Progenitor cell of endocrine pancreas (in vitro differentiated cells): Measurements from ENCODE around the gene TCF15. TPM values are rescaled to one million over a fixed set of nuclear protein-coding genes. Genes with fewer than 3 reads are reported as not detected.

ENCODE experiments used
- DNase-seq: peaks from one replicate; pipeline ENCODE4 v3.0.0; 2021; ENCODE audit warnings: low spot score; ENCODE audit not compliant: unreplicated experiment
- H3K27ac Mint-ChIP-seq: 2 replicates; pipeline ENCODE4 v1.8.0; 2021; ENCODE audit warnings: mild to moderate bottlenecking, moderate library complexity, mixed read lengths
- H3K27me3 Mint-ChIP-seq: 2 replicates; pipeline ENCODE4 v1.8.0; 2021; ENCODE audit warnings: mixed read lengths
- H3K36me3 Mint-ChIP-seq: 2 replicates; pipeline ENCODE4 v1.8.0; 2022; ENCODE audit warnings: mixed read lengths; ENCODE audit not compliant: insufficient read depth
- H3K4me1 Mint-ChIP-seq: 2 replicates; pipeline ENCODE4 v1.8.0; 2021; ENCODE audit warnings: low read depth, mixed read lengths
- H3K4me3 Mint-ChIP-seq: 2 replicates; pipeline ENCODE4 v1.8.0; 2021; ENCODE audit warnings: low read depth, mild to moderate bottlenecking, moderate library complexity, mixed read lengths
- H3K9me3 Mint-ChIP-seq: 2 replicates; pipeline ENCODE4 v1.8.0; 2021; ENCODE audit warnings: low read depth, mixed read lengths
- CTCF ChIP-seq: fragments of 200-600 bp; sonication (generic); IDR thresholded peaks from one replicate; pipeline ENCODE4 v1.5.0; 2021; ENCODE audit warnings: antibody characterized with exemption, mild to moderate bottlenecking; ENCODE audit not compliant: unreplicated experiment
- total RNA-seq: library from RNA; stranded (reverse); gene quantifications from 2 replicates; pipeline ENCODE4 v1.2.1, GENCODE V29; 2021

TCF15 gene
- total RNA-seq, 1 donor from 2014 or later = not detected

DNA sequence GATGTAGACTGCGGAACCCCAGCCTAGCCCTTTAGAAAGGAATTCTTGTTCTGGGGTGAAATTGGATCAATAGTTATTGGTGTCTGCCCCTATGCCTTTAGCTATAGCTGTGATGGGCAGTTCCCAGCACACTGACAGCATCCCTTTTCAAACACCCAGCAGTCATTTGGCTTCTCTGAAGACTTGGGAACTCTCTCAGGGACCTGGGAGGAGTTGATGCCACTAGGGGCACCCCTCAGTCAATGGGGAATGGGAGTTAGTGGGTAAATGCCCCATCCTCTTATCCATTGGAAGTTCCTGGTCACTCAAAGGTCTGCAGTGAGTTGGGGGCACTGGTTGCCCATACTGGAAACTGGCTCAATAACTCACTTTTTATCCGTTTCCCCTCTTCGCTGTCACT, 34.9 kb downstream of the TCF15 start:
- no peaks in the 10 kb centered on the region for H3K36me3 Mint-ChIP-seq
- H3K27ac Mint-ChIP-seq = no peak overlapping the region
- H3K27me3 Mint-ChIP-seq = peaks cover 24% of the 10 kb centered on the region
- TF ChIP-seq CTCF = no peak
- no peaks in the 10 kb centered on the region for H3K9me3 Mint-ChIP-seq
- no peak overlapping the region for H3K4me3 Mint-ChIP-seq
- DNase-seq = no peak
- peaks cover 9% of the 10 kb centered on the region for H3K4me1 Mint-ChIP-seq

GRCh38 chr20:574297-574942, 35.7 kb downstream of the TCF15 start:
- H3K4me3 Mint-ChIP-seq = no peak overlapping the region
- no peaks in the 10 kb centered on the region for H3K9me3 Mint-ChIP-seq
- H3K4me1 Mint-ChIP-seq = peaks cover 9% of the 10 kb centered on the region
- no peak overlapping the region for H3K27ac Mint-ChIP-seq
- peaks cover 24% of the 10 kb centered on the region for H3K27me3 Mint-ChIP-seq
- H3K36me3 Mint-ChIP-seq = no peaks in the 10 kb centered on the region
- TF ChIP-seq CTCF = no peak
- no peak for DNase-seq

DNA sequence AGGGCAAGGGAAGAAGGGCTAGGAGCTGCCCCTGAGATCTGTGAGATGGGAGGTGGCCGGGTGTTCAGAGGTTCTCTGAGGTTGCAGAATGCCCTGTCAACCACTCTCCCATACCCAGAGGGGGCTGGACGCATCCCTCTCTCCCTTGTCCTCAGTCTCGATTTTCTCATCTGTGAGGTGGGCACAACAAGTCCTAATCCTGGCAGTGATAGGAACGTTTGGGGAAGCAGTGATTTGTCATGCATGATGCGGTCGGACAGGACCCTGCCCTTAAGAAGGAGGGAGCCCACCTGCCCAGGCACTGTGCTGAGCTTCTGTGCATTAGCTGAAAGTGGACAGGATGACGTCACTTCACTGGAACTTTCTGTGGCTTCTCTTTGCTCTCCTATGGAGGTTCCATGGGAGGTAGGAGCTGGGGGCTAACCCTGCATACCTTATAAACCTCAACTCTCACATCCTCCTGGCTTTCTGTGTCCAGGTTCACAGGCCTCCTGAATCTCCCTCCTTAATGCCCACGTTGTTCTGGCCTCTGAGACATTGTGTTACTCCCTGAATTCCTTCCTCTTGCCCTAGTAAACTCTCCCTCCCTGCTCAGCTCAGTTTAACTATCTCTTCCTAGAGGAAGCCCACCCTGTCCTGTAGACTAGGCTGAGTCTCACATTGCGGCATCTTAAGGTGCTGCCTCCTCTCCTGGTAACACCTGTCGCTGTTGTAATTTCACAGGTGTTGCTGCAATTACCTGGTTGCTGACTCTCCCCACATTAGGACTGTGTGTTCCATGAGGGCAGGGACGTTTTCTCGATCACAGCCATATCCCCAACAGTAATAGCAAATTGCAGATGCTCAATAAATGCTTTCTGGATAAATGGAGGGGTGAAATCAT, 36.5 kb downstream of the TCF15 start:
- Mint-ChIP-seq H3K4me1 (peaks cover 9% of the 10 kb centered on the region), H3K36me3 (no peaks in the 10 kb centered on the region), H3K4me3 (no peak overlapping the region), H3K9me3 (no peaks in the 10 kb centered on the region), H3K27me3 (peaks cover 24% of the 10 kb centered on the region), H3K27ac (no peak overlapping the region)
- DNase-seq = no peak
- TF ChIP-seq CTCF = no peak

DNA sequence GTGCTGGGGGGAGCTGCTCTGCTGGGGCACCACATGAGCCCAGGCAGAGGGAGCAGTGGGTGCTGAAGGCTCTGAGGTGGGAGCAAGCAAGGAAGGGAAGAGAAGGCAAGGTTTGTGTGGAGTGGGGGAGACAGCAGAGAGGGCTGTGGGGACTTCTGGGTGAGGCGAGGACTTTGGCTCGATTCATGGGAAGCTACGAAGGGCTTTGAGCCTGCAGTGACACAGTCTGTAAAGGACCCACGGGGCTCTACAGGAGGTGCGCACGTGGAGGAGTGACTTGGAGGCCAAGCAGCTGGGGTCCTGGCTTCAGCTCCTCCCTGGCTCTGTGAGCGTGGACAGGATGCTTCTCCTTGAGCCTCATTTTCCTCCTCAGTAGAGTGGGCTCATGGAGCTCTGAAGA, 37.4 kb downstream of the TCF15 start:
- DNase-seq = no peak
- Mint-ChIP-seq H3K36me3 (no peaks in the 10 kb centered on the region), H3K4me1 (peaks cover 9% of the 10 kb centered on the region), H3K4me3 (no peak overlapping the region), H3K9me3 (no peaks in the 10 kb centered on the region), H3K27ac (no peak overlapping the region), H3K27me3 (peaks cover 24% of the 10 kb centered on the region)
- TF ChIP-seq CTCF = no peak

- Mint-ChIP-seq H3K36me3 (no peaks in the 10 kb centered on the region), H3K4me3 (no peak overlapping the region), H3K27me3 (peaks cover 29% of the 10 kb centered on the region), H3K9me3 (no peaks in the 10 kb centered on the region), H3K27ac (no peak overlapping the region), H3K4me1 (peaks cover 9% of the 10 kb centered on the region)
- DNase-seq = no peak
- no peak for TF ChIP-seq CTCF
Measured at GRCh38 chr20:571754-572441, 38.2 kb downstream of the TCF15 start.
